GM21576 (cell line): ENCODE measurements around the gene STMN1.

ENCODE experiments used
- ATAC-seq: cut with Tn5 transposase; IDR thresholded peaks from one replicate; pipeline ENCODE4 v1.9.1; 2021; ENCODE audit warnings: mild to moderate bottlenecking, moderate library complexity; ENCODE audit not compliant: unreplicated experiment

Gene STMN1

DNA sequence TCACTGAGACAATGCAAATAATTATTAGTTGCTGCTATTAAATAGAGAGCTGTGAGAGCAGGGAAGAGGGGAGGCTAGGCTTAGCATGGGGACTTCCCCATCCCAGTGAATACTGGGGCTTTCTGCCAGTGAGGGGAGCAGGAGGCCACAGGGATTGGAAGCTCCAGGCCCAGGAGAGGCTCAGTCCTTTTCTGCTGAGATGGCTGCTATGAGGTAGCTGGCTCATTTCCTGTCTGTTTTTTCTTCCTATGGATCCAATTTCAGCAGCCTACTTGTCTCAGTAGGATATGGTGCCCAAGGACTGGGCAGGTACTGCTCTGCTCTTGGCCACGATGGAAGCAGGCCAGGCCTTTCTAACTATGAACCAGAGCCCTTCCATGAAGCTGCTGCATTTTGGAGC, 10.0 kb downstream of the STMN1 start:
- ATAC-seq = no peak

DNA sequence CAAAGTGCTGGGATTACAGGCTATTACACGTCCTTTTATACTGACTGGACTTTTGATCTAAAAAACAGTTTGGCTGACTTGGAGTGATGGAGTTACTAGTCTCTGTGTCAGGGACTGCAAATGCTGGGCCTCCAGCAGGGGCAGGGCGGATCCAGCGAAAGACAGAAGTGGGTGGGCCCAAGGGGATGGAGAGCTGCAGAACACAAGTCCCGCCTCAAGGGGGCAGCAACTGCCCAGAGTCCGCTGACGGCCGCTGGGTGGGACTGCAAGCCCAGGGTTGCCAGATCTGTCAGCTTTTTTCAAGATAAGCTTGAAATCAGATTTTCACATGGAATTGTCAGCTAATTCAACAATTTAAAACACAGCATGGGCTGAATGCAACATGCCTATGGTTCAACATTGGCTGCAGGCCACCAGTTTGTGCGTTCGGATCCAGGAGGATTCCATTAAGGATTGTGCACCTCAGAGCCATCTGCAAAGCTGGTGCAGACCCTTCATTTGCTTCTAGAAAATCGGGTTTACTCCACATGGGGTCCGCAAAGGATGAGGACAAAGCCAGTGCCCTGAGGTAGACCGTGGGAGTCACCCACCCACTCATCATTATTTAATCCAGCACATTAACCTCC, 10.7 kb downstream of the STMN1 start:
- peak; percentile 78 for ATAC-seq

DNA sequence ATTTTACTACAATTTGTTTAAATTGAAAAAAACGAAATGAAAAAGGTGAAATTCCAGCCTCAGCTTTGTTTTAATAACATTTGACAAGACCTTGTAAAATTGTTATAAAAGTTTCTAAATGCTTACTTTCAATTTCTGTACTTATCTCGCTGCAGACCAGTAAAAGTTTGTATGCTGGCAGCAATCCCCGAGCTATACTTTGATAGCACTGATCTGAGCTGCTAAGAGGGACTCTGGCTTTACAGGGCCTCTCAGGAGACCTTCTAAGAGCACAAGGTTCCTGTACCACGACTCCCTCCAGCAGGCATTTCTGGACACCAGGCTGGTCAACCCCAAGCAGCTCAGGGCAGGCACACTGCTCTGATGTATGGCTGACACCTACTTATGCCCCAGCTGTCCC, 13.1 kb downstream of the STMN1 start:
- ATAC-seq = no peak

DNA sequence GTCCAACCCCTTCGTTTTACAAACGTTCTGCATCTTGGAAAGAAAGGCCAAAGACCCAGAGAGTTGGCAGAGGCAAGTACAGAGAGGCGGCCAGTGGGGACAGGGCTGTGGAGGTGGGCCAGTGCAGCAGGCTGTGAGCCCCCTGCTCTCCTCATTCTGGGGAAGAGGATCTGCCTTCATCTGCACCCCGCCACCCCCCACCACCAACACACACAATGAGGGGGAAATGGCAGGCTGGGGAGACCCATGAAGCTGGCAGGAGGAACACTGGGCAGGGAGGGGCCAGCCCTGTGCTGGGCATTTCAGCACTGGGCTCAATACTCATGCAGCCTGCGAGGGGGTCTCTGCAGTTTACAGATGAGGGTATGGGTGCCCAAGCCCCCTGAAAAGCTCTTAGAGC, 14.6 kb downstream of the STMN1 start:
- no peak for ATAC-seq

DNA sequence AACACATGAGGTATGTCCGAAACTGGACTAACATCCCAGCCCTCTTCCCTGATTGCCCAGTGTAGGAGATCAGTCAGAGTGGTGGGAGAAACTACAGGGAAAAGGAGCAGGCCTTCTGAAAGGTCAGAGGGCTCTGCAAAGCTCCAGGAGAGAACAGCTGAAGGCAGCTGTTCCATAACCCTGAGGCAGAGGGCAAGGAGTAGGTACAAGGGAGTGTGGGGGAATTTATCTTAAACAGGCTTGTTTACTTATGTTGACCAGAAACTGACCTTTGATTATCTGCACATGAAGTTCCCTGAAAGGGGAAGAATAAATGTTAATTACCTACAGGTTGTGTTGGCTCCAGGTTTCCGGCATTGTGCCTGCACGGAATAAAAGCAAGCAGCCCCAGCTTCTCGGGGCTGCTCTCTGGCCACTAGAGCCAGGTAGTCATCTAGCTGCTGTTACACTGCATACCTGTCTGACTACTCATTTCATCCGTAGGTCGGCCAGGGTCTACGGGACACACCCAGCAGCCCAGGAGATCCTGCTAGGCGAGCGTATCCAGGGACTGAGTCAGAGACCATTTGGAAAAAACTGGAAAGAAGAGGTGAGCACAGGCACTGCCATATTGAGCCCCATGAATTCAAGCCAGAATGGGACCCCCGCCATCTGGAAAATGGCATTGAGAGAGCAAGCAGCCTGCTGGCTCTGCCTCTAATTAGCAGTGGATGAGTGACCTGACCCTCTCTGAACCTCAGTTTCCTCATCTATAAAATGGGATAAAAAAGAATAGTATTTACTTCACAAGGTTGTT, 15.8 kb downstream of the STMN1 start:
- ATAC-seq = no peak

DNA sequence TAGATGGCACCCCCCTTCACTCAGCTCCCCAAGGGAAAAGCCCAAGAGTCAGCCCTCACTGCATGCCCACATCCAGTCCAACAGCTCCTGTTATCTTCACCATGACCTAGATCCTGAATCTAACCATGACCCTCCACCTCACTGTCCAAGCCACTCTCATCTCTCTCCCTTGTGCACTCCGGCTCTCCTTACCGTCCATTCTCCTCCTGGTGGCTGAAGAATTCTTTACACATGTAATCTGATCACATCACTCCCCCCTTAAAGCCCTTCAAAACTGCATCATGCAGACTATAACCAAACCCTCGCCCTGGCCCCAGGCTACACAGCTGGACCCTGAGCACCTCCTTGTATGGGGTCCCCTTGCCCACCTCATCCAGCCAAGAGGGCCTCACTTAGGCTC, 16.7 kb downstream of the STMN1 start:
- ATAC-seq = no peak

DNA sequence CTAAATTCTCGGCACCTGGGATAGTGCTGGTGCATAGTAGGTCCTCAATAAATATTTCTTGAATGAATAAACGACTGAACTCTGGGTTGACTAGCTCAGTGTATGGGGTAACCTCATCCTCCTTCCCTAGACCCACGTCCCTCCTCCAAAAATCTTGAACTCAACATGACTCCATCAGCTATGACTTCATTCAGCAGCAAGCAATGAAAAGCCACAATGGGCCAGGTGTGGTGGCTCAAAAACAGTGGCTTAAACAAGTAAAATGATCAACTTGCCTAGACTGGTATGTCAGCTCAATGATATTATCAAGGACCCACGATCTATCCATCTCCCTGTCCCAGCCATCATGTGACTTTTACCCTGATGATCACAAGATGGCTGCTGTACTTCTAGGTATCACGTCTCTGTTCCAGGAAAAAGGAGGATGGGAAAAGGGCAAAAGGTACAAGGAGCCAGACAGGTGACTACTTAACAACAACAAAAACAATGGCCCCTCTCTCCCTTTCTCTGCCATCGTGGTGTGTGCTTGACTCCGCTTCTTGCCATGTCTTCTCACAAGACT, 17.7 kb downstream of the STMN1 start:
- ATAC-seq = no peak

DNA sequence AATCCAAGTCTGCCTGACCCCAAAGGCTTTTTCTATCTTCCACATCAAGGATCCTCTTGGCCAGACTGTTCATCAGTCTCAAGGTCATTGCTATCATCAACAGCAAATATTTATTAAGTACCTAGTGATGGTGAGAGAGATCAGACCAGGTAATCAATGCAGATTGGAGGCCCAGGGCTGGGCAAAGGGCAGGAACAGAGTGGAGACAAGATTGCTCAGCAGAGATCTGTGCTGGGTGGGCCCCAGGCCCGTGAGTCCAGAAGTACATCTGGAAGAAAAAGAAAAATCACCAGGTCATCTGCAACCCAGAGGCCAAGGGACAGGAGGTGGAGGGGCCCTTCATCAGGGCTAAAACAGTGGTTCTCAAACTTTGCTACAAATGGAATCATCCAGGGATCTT, 20.6 kb downstream of the STMN1 start:
- no peak for ATAC-seq

DNA sequence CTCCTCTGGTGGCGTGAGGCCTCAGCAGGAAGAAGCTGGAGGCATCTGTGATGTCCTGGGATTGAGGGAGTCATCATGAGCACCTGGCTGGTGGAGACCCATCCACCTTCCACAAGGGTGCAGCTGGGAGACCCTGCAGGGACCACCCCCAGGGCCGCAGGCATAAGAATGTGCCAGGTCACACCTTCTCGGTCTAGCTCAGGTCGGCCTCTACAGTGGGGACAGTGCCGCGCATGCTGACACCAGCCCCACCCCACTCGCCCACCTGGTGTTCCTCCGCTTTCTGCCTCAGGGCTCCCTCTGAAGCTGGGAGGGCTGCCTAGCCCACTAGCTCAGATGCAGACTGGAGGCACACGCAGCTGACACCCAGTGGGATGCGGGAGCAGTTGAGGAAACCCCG, 25.0 kb downstream of the STMN1 start:
- ATAC-seq = no peak

DNA sequence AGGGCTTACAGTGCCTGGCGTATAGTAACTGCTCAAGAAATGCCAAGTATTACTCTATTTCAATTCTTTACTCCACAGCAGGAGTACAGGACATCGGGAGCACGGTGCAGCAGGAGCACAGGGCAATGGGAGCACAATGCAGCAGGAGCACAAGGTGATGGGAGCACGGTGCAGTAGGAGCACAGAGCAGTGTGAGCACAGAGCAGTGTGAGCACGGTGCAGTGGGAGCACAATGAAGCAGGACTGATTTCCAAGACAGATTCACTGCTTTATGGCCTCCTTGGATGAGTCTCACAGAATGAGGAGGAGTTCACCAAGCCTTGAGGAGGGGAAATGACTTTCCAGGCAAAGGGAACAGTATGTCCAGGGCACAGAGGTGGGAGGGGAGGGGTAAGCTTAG, 25.7 kb downstream of the STMN1 start:
- no peak for ATAC-seq

DNA sequence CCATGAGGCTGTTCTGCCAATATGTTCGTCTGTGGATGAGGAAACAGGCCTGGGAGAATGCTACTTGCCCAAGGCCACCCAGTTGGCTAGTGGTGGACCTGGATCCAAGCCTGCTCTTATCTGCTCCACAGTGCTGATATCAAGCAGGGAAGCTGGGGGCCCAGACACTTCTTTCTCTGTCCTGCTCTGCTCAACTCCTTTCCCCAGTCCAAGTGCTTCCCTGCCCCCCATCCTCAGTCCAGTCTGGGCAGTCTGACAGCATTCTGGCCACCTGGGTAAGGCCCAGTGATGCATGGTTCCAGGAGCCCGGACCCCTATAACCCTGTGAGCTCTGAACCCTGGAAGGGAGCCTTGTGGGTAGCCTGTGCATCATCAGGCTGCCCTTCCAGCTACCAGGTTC, 26.5 kb downstream of the STMN1 start:
- ATAC-seq = no peak

DNA sequence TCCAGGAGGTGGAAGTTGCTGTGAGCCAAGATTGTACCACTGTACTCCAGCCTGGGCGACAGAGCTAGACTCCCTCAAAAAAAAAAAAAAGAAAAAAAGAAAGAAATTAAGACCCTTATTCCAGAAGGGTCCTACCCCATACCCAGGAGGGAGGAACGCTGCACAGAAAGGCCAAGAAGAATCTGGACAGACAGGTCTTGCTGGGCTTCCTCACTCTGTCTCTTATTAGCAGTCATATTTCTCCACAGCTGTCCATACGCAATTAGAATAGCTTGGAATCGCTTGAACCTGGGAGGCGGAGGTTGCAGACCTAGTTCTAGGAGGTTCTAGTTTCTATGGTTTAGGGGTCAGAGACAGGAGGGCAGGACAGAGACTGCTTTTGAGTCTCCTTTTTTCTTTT, 27.5 kb downstream of the STMN1 start:
- no peak for ATAC-seq

DNA sequence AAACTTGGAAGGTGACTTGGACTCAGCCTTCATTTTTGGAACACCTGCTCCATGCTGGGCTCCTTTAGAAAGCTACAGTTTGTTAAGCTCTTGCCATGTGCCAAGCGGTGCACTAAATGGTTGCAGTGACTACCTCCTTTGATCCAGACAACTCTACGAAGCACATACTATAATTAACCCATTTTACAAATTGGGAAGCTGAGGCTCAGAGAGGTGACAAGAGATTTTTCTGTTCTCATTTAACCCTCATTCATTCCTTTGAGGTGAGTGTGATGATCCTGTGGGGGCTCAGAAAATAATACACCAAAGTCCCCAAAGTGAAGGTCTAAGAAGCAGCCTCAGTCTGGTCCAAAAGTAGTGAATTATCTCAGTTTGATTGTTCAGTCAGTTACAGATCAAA, 29.1 kb downstream of the STMN1 start:
- ATAC-seq = no peak

DNA sequence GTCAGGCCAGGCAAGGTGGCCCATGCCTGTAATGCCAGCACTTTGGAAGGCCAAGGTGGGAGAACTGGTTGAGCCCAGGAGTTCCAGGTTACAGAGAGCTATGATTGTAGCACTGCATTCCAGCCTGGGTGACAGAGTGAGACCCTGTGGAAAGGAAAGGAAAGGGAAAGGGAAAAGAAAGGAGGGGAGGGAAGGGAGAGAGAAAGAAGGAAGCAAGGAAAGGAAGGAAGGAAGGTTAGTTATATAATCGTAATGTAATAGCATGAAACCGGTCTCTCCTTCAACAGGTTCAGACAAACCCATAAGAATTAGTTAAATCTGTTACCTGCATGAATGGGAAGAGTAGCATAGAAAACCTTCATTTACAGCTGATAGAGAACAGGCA, 29.5 kb downstream of the STMN1 start:
- no peak for ATAC-seq

DNA sequence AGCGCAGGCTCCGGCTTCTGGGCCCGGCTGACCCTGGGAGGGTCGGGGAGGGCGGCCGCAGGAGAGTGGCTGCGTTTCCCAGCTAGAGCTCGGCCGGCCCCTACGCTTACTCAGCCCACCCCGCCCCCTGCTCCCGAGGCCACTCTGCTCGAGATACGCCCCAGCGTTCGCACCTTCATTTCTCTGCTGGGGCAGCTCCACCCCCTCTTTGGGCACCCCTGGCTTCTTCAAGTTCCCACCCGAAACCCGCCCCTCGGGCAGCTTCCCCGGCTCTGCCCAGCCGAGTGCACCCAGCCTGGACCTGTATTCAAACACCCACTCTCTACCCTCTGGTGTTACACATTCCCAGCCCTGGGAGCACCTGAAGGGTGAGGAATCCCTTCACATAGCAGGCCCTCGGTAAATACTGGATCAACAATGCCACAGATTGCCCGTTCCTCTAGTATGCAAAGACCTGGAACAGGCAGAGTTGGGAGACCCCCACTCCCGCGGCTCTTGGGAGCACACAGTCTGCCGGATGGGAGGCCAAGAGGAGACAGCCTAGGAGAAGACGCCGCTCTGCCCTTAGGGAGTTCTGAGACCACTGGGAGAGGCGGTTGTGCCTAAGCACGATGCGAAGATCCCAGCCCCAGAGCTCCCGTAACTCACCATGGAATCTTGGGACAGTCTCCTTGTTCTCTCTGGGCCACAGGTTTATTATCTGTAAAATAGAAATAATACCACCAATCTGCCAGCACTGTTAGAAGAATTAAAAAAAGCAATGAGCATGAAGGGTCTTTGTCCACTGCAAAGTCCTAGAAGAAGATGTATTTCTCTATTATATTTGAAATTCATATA, 30.1 kb downstream of the STMN1 start:
- peak; percentile 13 for ATAC-seq

DNA sequence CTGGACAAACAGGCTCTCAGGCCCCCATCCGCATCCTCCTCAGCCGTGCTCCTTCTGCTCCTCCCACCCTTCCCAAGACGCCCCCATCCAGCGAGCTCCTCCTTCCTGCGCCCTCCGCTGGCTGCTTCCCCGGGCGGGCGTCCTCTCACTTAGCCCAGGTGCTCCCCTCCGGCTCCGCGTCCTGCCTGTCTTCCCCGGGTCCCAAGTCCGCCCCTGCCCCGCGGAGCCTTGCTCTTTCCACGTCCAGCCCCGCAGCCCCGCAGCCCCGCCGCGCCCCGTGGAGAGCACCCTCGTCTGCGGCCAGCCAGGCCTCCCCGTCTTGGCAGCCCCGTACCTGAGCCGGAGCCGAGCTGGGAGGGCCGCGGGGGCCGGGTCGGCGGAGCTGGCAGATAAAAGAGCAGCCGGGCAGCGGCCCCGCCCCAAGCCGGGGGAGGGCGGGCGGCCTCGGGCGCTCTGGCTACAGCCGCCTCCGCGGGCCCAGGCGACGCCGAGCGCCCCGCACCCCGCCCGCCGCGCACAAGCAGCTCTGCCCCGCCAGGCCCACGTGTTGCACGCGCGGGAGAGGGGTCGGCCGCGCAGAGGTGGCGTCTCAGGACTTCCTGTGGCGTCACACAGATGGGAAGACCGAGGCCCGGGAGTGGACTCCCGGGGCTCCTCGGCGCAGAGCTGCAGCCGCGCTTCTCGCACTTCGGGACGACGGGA, 30.9 kb downstream of the STMN1 start, which contains the start of gene PAQR7:
Gene PAQR7 (minus strand): TSS at position 555 of the 702 bp plus-strand sequence. CDS start 11,869 bp downstream, outside the sequence.
- peak; percentile 51 for ATAC-seq

DNA sequence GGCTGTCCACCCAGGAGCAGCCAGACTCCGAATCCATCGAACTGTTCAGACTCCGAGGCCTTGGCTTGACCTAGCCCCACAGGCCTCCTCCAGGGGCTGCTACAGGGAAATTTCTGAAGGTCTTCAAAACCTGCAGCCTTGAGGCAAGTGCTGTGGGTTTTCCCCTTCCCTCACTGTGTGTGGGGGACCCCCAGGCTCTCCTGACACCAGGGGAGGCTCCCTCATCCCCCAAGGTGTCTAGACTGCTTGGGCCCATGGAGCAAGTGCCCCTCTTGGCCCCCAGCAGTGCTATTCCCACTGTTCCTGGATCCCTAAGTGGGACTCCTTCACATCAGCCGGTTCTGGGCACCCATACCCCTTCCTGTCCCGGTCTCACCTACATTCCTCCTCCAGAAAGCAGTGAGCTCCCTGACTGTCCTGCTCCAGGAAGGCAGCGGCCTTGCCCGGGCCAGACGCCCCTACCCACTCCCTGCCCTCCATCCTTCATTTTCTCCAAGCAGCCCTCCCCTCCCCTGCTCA, 31.5 kb downstream of the STMN1 start:
- peak; percentile 7 for ATAC-seq

DNA sequence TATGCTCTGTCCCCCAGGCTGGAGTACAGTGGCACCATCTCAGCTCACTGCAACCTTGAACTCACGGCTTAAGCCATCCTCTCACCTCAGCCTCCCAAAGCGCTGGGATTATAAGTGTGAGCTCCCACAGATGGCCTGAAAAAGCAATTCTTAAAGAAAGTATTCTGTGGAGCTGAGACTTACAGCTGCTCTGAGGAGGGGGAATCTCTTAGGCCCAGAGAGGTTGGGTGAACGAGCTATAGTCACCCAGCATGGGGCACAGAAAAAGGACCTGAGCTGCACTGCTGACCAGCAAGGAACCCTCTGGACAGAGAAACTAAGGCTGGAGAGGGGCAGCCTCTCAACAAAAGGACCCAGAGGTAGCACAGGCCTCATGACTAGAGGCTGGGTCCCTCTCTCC, 32.0 kb downstream of the STMN1 start:
- ATAC-seq = no peak

DNA sequence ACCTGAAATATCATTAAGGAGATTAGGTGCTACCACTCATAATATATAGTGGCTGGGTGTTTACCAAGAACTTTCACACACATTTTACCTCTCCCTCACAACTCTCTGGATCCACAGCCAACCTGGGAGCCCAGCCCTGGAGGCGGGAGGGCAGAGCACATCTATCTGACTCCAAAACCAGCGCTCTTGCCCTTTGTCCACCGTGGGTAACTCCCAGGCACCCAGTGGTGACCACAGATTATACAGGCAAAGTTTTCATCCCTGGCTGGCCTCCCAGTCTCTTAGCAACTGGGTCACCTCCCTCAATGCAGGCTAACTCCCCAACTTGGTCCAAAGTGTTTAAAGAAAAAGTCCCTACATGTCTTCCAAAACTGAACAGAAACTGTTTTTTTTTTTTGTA, 33.1 kb downstream of the STMN1 start:
- ATAC-seq = no peak

DNA sequence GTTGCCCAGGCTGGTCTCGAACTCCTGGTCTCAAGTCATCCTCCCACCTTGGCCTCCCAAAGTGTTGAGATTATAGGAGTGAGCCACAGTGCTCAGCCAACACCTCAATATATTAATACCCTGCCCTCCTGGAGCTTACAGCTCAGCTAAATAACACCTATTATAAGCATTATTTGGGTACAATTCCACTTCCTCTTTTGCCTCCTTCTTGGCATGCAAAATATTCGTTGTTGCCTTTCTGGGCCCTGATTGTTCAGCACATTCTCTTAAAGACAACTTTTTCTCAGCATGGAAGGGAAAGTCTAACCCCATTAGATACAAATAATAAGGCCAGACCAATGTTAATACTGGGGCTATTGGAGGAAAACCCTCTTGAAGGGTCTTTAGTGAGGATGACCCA, 33.5 kb downstream of the STMN1 start:
- ATAC-seq = no peak
